SK-N-SH treated with all-trans-retinoic acid at 6 μM for 48 hours (cell line): ENCODE measurements around the gene RAD51B.

Experiments used
- GLIS3 ChIP-seq: fragments of 250-450 bp; sonication (Bioruptor Pico); IDR thresholded peaks from 2 replicates; pipeline ENCODE4 v1.5.0; 2020; ENCODE audit warnings: mild to moderate bottlenecking, moderate library complexity
- PPARA ChIP-seq: fragments of 250-450 bp; sonication (Bioruptor Pico); IDR thresholded peaks from 2 replicates; pipeline ENCODE4 v1.5.0; 2020; ENCODE audit warnings: mild to moderate bottlenecking, borderline replicate concordance
- ZFP3 ChIP-seq: fragments of 250-450 bp; sonication (Bioruptor Pico); IDR thresholded peaks from 2 replicates; pipeline ENCODE4 v1.5.0; 2020; ENCODE audit warnings: mild to moderate bottlenecking, moderate library complexity
- ZNF70 ChIP-seq: fragments of 450-650 bp; formaldehyde crosslinking; IDR thresholded peaks from 2 replicates; pipeline ENCODE4 v1.5.0; 2020; ENCODE audit warnings: mild to moderate bottlenecking, moderate library complexity
- TF ChIP-seq, protein P1 (sequence below): fragments of 250-450 bp; sonication (Bioruptor Pico); IDR thresholded peaks from 2 replicates; pipeline ENCODE4 v1.8.0; 2020; ENCODE audit warnings: mild to moderate bottlenecking, moderate library complexity, borderline replicate concordance
- TF ChIP-seq, protein P2 (sequence below): fragments of 250-450 bp; sonication (Bioruptor Pico); IDR thresholded peaks from 2 replicates; pipeline ENCODE4 v1.5.1; 2020; ENCODE audit warnings: low read depth, mild to moderate bottlenecking, moderate library complexity

DNA sequence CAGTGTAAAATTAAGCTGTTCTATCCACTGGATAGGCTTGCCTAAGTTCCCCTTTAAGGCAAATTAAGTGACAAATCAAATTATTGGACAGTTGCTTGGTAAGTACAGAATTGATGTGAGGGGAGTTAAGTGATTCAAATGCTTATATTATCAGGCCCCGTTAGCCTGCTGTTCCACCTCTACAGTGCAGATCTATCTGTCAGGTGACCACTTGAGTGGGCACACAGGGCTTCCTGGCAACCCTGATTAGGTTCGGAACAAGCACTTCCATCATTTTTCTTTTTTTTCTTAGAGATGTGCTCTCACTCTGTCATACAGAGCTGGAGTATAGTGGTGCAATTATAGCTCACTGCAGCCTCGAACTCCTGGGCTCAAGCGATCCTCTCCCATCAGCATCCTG lies 453.8 kb downstream of the RAD51B start:
- no peak for TF ChIP-seq ZFP3 (CRISPR knock-in tag)
- TF ChIP-seq, protein P1, sequence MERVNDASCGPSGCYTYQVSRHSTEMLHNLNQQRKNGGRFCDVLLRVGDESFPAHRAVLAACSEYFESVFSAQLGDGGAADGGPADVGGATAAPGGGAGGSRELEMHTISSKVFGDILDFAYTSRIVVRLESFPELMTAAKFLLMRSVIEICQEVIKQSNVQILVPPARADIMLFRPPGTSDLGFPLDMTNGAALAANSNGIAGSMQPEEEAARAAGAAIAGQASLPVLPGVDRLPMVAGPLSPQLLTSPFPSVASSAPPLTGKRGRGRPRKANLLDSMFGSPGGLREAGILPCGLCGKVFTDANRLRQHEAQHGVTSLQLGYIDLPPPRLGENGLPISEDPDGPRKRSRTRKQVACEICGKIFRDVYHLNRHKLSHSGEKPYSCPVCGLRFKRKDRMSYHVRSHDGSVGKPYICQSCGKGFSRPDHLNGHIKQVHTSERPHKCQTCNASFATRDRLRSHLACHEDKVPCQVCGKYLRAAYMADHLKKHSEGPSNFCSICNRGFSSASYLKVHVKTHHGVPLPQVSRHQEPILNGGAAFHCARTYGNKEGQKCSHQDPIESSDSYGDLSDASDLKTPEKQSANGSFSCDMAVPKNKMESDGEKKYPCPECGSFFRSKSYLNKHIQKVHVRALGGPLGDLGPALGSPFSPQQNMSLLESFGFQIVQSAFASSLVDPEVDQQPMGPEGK (CRISPR knock-in tag): no peak
- no peak for TF ChIP-seq PPARA
- no peak for TF ChIP-seq GLIS3
- TF ChIP-seq, protein P2, sequence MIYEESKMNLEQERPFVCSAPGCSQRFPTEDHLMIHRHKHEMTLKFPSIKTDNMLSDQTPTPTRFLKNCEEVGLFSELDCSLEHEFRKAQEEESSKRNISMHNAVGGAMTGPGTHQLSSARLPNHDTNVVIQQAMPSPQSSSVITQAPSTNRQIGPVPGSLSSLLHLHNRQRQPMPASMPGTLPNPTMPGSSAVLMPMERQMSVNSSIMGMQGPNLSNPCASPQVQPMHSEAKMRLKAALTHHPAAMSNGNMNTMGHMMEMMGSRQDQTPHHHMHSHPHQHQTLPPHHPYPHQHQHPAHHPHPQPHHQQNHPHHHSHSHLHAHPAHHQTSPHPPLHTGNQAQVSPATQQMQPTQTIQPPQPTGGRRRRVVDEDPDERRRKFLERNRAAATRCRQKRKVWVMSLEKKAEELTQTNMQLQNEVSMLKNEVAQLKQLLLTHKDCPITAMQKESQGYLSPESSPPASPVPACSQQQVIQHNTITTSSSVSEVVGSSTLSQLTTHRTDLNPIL (CRISPR knock-in tag): no peak
- no peak for TF ChIP-seq ZNF70
